ENCODE measurements around the gene PIP4K2A.

Gene PIP4K2A

GRCh38 chr10:22560096-22560912, 154.1 kb downstream of the PIP4K2A start:
- H3K4me2 ChIP-seq (ENCODE audit: low read depth, low read length, poor library complexity, severe bottlenecking): no peak overlapping the region
- no peak overlapping the region for H2AFZ ChIP-seq (ENCODE audit: low read length)
- H3K36me3 ChIP-seq (ENCODE audit: insufficient read depth, low read length): peaks cover 7% of the 10 kb centered on the region; the same call in 1 of the 2 replicates
- H3K27me3 ChIP-seq (ENCODE audit: insufficient read depth, low read length, poor library complexity, severe bottlenecking): no peaks in the 10 kb centered on the region
- peaks cover 22% of the 10 kb centered on the region for H3F3A ChIP-seq (ENCODE audit: low read depth)
- no peak for TF ChIP-seq CTCF (conservative IDR thresholded peaks at IDR 0.05; ENCODE audit: low read length)
- TF ChIP-seq EZH2phosphoT487 (IDR thresholded peaks at IDR 0.05; ENCODE audit: borderline replicate concordance): no peak
- H3K9ac ChIP-seq (ENCODE audit: low read depth, low read length, poor library complexity, severe bottlenecking): no peak overlapping the region
- no peaks in the 10 kb centered on the region for H3K9me3 ChIP-seq (ENCODE audit: insufficient read depth, low read depth, low read length)
- H3K4me1 ChIP-seq (ENCODE audit: insufficient read depth, low read length, poor library complexity, severe bottlenecking): peaks cover 43% of the 10 kb centered on the region
- no peaks in the 10 kb centered on the region for H4K20me1 ChIP-seq (ENCODE audit: insufficient read depth, low read length, poor library complexity, severe bottlenecking)
- peaks cover 4% of the 10 kb centered on the region; the same call in 1 of the 2 replicates for H3K79me2 ChIP-seq (ENCODE audit: insufficient read depth, low read length)
- no peak overlapping the region for H3K4me3 ChIP-seq (ENCODE audit: low read length, poor library complexity, severe bottlenecking)
- H3K9me2 ChIP-seq (replicated peaks; ENCODE audit: low read depth, low read length): no peaks in the 10 kb centered on the region

GRCh38 chr10:22557321-22557720, 157.1 kb downstream of the PIP4K2A start:
- no peak overlapping the region for H3K4me3 ChIP-seq (ENCODE audit: low read length, poor library complexity, severe bottlenecking)
- H3K9ac ChIP-seq (ENCODE audit: low read depth, low read length, poor library complexity, severe bottlenecking): no peak overlapping the region
- peaks cover 9% of the 10 kb centered on the region; the same call in 1 of the 2 replicates for H3K36me3 ChIP-seq (ENCODE audit: insufficient read depth, low read length)
- H3K27me3 ChIP-seq (ENCODE audit: insufficient read depth, low read length, poor library complexity, severe bottlenecking): no peaks in the 10 kb centered on the region
- H3K79me2 ChIP-seq (ENCODE audit: insufficient read depth, low read length): no peaks in the 10 kb centered on the region
- no peaks in the 10 kb centered on the region for H3F3A ChIP-seq (ENCODE audit: low read depth)
- no peaks in the 10 kb centered on the region for H4K20me1 ChIP-seq (ENCODE audit: insufficient read depth, low read length, poor library complexity, severe bottlenecking)
- H2AFZ ChIP-seq (ENCODE audit: low read length): no peak overlapping the region
- H3K9me2 ChIP-seq (replicated peaks; ENCODE audit: low read depth, low read length): no peaks in the 10 kb centered on the region
- H3K4me1 ChIP-seq (ENCODE audit: insufficient read depth, low read length, poor library complexity, severe bottlenecking): peaks cover 19% of the 10 kb centered on the region
- TF ChIP-seq EZH2phosphoT487 (IDR thresholded peaks at IDR 0.05; ENCODE audit: borderline replicate concordance) (no peak), CTCF (conservative IDR thresholded peaks at IDR 0.05; ENCODE audit: low read length) (no peak)
- H3K9me3 ChIP-seq (ENCODE audit: insufficient read depth, low read depth, low read length): no peaks in the 10 kb centered on the region
- no peak overlapping the region for H3K4me2 ChIP-seq (ENCODE audit: low read depth, low read length, poor library complexity, severe bottlenecking)

- no peak overlapping the region for H3K4me2 ChIP-seq (ENCODE audit: low read depth, low read length, poor library complexity, severe bottlenecking)
- no peaks in the 10 kb centered on the region for H4K20me1 ChIP-seq (ENCODE audit: insufficient read depth, low read length, poor library complexity, severe bottlenecking)
- no peaks in the 10 kb centered on the region for H3F3A ChIP-seq (ENCODE audit: low read depth)
- peaks cover 15% of the 10 kb centered on the region for H3K4me1 ChIP-seq (ENCODE audit: insufficient read depth, low read length, poor library complexity, severe bottlenecking)
- no peak overlapping the region for H2AFZ ChIP-seq (ENCODE audit: low read length)
- TF ChIP-seq CTCF (conservative IDR thresholded peaks at IDR 0.05; ENCODE audit: low read length) (no peak), EZH2phosphoT487 (IDR thresholded peaks at IDR 0.05; ENCODE audit: borderline replicate concordance) (no peak)
- no peaks in the 10 kb centered on the region for H3K9me3 ChIP-seq (ENCODE audit: insufficient read depth, low read depth, low read length)
- no peak overlapping the region for H3K9ac ChIP-seq (ENCODE audit: low read depth, low read length, poor library complexity, severe bottlenecking)
- H3K79me2 ChIP-seq (ENCODE audit: insufficient read depth, low read length): no peaks in the 10 kb centered on the region
- H3K4me3 ChIP-seq (ENCODE audit: low read length, poor library complexity, severe bottlenecking): no peak overlapping the region
- H3K27me3 ChIP-seq (ENCODE audit: insufficient read depth, low read length, poor library complexity, severe bottlenecking): no peaks in the 10 kb centered on the region
- H3K36me3 ChIP-seq (ENCODE audit: insufficient read depth, low read length): peaks cover 9% of the 10 kb centered on the region; the same call in 1 of the 2 replicates
- H3K9me2 ChIP-seq (replicated peaks; ENCODE audit: low read depth, low read length): no peaks in the 10 kb centered on the region
Observed at GRCh38 chr10:22556774-22557173, 157.6 kb downstream of the PIP4K2A start.

All from Loucy (cell line).